K562 (cell line): ENCODE results near the gene CPED1. TPM values are rescaled to one million over a fixed set of nuclear protein-coding genes. Genes with fewer than 3 reads are reported as not detected.

Source experiments
- CBX8 ChIP-seq: fragments of 200-600 bp; sonication (generic); IDR thresholded peaks from 2 replicates; pipeline ENCODE4 v1.6.1; 2012; ENCODE audit warnings: borderline replicate concordance, mixed run types, low read depth, mild to moderate bottlenecking, moderate library complexity, mixed read lengths, low read length, control low read depth, inconsistent platforms; ENCODE audit not compliant: poor library complexity, severe bottlenecking; ENCODE audit errors: extremely low read depth
- CHD4 ChIP-seq: fragments of 200-600 bp; sonication (generic); IDR thresholded peaks from 3 replicates; pipeline ENCODE4 v1.6.1; 2012; ENCODE audit warnings: low read depth, mild to moderate bottlenecking, mixed read lengths, low read length, inconsistent platforms; ENCODE audit not compliant: insufficient read depth, insufficient replicate concordance, poor library complexity, severe bottlenecking
- FOXJ3 ChIP-seq: sonication (generic); formaldehyde crosslinking; IDR thresholded peaks from 2 replicates; pipeline ENCODE4 v1.4.0; 2020; ENCODE audit warnings: mild to moderate bottlenecking, missing genetic modification reagents
- GABPA ChIP-seq: fragments of 200-800 bp; sonication (Bioruptor generic); conservative IDR thresholded peaks from 2 replicates; pipeline ENCODE4 v1.6.1; 2016; ENCODE audit warnings: low read depth, missing genetic modification characterization, missing compliant biosample characterization
- HCFC1 ChIP-seq: IDR thresholded peaks from 2 replicates; pipeline ENCODE4 v1.6.1; 2012; ENCODE audit warnings: low read depth, low read length, improper control_type of control experiment
- PKNOX1 ChIP-seq: fragments of 450-650 bp; IDR thresholded peaks from 2 replicates; pipeline ENCODE4 v1.6.1; 2016
- RNF219 ChIP-seq: fragments of 250-450 bp; sonication (Bioruptor Pico); IDR thresholded peaks from 2 replicates; pipeline ENCODE4 v1.5.0; 2022; ENCODE audit warnings: mild to moderate bottlenecking
- SLC30A9 ChIP-seq: fragments of 250-450 bp; sonication (Bioruptor Pico); IDR thresholded peaks from 2 replicates; pipeline ENCODE4 v1.8.0; 2022; ENCODE audit warnings: mild to moderate bottlenecking, moderate library complexity
- SMARCC2 ChIP-seq: fragments of 450-650 bp; IDR thresholded peaks from 2 replicates; pipeline ENCODE4 v1.6.1; 2017; ENCODE audit warnings: antibody characterized with exemption, moderate library complexity, mild to moderate bottlenecking, low read depth
- SRSF7 ChIP-seq: fragments of 200-400 bp; formaldehyde crosslinking; optimal IDR thresholded peaks from 2 replicates; pipeline ENCODE3; 2017; ENCODE audit warnings: mild to moderate bottlenecking, low read depth, low read length
- TEAD1 ChIP-seq, 2 experiments: fragments of 450-650 bp in 1 of 2; sonication (generic) in 1 of 2; formaldehyde crosslinking; IDR thresholded peaks; 2 replicates each; pipeline versions ENCODE4 v1.4.0 to v1.8.0; 2020 to 2022; ENCODE audit warnings: mild to moderate bottlenecking in 2 of 2, missing genetic modification reagents in 1 of 2
- ZNF124 ChIP-seq: sonication (generic); formaldehyde crosslinking; IDR thresholded peaks from 2 replicates; pipeline ENCODE4 v1.8.1; 2022; ENCODE audit warnings: missing genetic modification reagents
- ZNF184 ChIP-seq: sonication (generic); formaldehyde crosslinking; IDR thresholded peaks from 2 replicates; pipeline ENCODE4 v1.5.0; 2020; ENCODE audit warnings: missing genetic modification reagents
- ZNF518B ChIP-seq: fragments of 250-450 bp; sonication (Bioruptor Pico); IDR thresholded peaks from 2 replicates; pipeline ENCODE4 v1.5.0; 2021; ENCODE audit warnings: mild to moderate bottlenecking, moderate library complexity
- ZNF592 ChIP-seq: fragments of 450-650 bp; IDR thresholded peaks from 2 replicates; pipeline ENCODE4 v1.6.1; 2017; ENCODE audit warnings: antibody characterized with exemption, mild to moderate bottlenecking
- polyA plus RNA-seq, 8 experiments: library from polyadenylated mRNA; depleted of rRNA in 4 of 8; stranded (reverse) in 5 of 8; unstranded in 3 of 8; fragments of >200 nt; fragmentation: Nextera tagmentation in 2 of 8; fragmentation: Illumina TruSeq in 1 of 8; extraction: Ambion mirVana in 2 of 8; extraction: Trizol in 1 of 8; gene quantifications; 2 replicates each; pipeline versions ENCODE4 v1.2.1 to v1.2.3, GENCODE V29; 2011 to 2014; ENCODE audit warnings: inconsistent platforms in 1 of 8, missing spikeins in 1 of 8
- total RNA-seq, 7 experiments: library from RNA; depleted of rRNA in 6 of 7; stranded (reverse); fragments of >200 nt in 6 of 7; fragmentation: Illumina TruSeq in 2 of 7; extraction: Trizol in 2 of 7; gene quantifications; 2 replicates each; pipeline versions ENCODE4 v1.2.1 to v1.2.3, GENCODE V29; 2011 to 2021; ENCODE audit warnings: low replicate concordance in 1 of 7

CPED1 gene
- total and polyA plus RNA-seq, 9 of the 15 experiments (the other 6 are each of a cell fraction or from before 2014, with no cell fraction given), result 195 to 393 (median 290) TPM

GRCh38 chr7:121076350-121077164, 88.0 kb downstream of the CPED1 start (continued):
- TF ChIP-seq ZNF518B (CRISPR knock-in tag), result 0 out of 2 replicates have a peak, but pooled peaks have one; percentile 57
- no peak for TF ChIP-seq SRSF7
- peak; percentile 81 for TF ChIP-seq ZNF592
- TF ChIP-seq GABPA, result no peak
- TF ChIP-seq SMARCC2, result peak; percentile 94
- TF ChIP-seq ZNF184, result no peak
- TF ChIP-seq CHD4, result no peak
- TF ChIP-seq RNF219 (CRISPR knock-in tag), result no peak
- TF ChIP-seq HCFC1, result 0 out of 2 replicates have a peak, but pooled peaks have one; percentile 25
- peak; percentile 63 for TF ChIP-seq PKNOX1
- TF ChIP-seq FOXJ3 (CRISPR knock-in tag), result no peak
- TF ChIP-seq ZNF124, result no peak
- peak; percentile 85; a peak in 3 of 4 replicates for TF ChIP-seq TEAD1 (CRISPR knock-in tag; IDR thresholded peaks at IDR 0.05)
- TF ChIP-seq SLC30A9, result no peak
- no peak for TF ChIP-seq CBX8
